ENCODE measurements around the gene NOS1AP. TPM values are rescaled to one million over a fixed set of nuclear protein-coding genes. Genes with fewer than 3 reads are reported as not detected.

The NOS1AP gene
- polyA plus RNA-seq, 3 donors: 0.12 TPM; not detected in 2

DNA sequence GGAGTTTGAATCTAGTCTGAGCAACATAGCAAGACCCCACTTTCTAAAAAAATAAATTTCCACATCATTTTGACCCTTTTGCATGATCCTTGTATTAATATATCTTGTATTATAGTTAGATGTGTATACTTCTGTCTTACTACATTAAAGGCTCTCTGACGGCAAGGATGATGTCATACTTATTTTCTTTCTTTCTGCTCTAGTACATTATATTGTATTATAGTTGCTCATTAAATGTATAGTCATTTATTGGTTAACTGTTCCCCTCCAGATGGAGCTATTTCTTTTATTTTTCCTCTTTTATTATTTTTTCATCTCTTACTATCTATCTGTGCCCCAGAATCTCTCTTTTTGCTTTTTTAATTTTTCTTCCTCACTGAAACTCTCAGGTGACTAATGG, 30.9 kb upstream of the NOS1AP start:
- no peaks in the 10 kb centered on the region for H3K79me2 ChIP-seq (ENCODE audit: insufficient read depth, low read length)
- no peaks in the 10 kb centered on the region for H3K36me3 ChIP-seq (replicated peaks in 1 of 2; ENCODE audit: control insufficient read depth in 1 of 2, insufficient read depth in 2 of 2, low read length in 2 of 2)
- peaks cover 0 to 2% of the 10 kb centered on the region in 2 donors for H3K27me3 ChIP-seq (ENCODE audit: control insufficient read depth in 2 of 2, insufficient read depth in 2 of 2, low read length in 2 of 2)
- H3K4me1 ChIP-seq (ENCODE audit: control insufficient read depth in 1 of 2, insufficient read depth in 2 of 2, low read length in 2 of 2): no peaks in the 10 kb centered on the region
- no peaks in the 10 kb centered on the region for H4K20me1 ChIP-seq (ENCODE audit: insufficient read depth, low read length)
- no peaks in the 10 kb centered on the region for H3K9me3 ChIP-seq (replicated peaks in 1 of 2; ENCODE audit: control insufficient read depth in 1 of 2, insufficient read depth in 1 of 2, low read length in 2 of 2)
- H3K9me3 Mint-ChIP-seq: peaks cover 0 to 7% (median 5%) of the 10 kb centered on the region in 7 donors
- no peak overlapping the region for H3K27ac Mint-ChIP-seq
- DNase-seq: no peak
- intact Hi-C loops (cut with micrococcal nuclease): loop anchor here in 1 of 2 donors (2.0 kb wide), 1 partner anchor 246 kb away; no protein-coding TSS in a partner anchor
- peaks cover 3% of the 10 kb centered on the region for H3K4me1 Mint-ChIP-seq
- H3K27ac ChIP-seq (ENCODE audit: low read depth in 1 of 2, low read length in 2 of 2): no peak overlapping the region
- H2AFZ ChIP-seq (ENCODE audit: insufficient read depth, low read depth, low read length, poor library complexity, severe bottlenecking): no peak overlapping the region
- H3K4me3 ChIP-seq (replicated peaks in 1 of 3; ENCODE audit: low read depth in 2 of 3, low read length in 3 of 3): no peak overlapping the region
- TF ChIP-seq, protein P1, sequence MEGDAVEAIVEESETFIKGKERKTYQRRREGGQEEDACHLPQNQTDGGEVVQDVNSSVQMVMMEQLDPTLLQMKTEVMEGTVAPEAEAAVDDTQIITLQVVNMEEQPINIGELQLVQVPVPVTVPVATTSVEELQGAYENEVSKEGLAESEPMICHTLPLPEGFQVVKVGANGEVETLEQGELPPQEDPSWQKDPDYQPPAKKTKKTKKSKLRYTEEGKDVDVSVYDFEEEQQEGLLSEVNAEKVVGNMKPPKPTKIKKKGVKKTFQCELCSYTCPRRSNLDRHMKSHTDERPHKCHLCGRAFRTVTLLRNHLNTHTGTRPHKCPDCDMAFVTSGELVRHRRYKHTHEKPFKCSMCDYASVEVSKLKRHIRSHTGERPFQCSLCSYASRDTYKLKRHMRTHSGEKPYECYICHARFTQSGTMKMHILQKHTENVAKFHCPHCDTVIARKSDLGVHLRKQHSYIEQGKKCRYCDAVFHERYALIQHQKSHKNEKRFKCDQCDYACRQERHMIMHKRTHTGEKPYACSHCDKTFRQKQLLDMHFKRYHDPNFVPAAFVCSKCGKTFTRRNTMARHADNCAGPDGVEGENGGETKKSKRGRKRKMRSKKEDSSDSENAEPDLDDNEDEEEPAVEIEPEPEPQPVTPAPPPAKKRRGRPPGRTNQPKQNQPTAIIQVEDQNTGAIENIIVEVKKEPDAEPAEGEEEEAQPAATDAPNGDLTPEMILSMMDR (IDR thresholded peaks at IDR 0.05): no peak
- peaks cover 1 to 4% (median 3%) of the 10 kb centered on the region in 3 donors for H3K27me3 Mint-ChIP-seq (ENCODE audit: low read depth in 3 of 3)
- no peak overlapping the region for H3K9ac ChIP-seq (ENCODE audit: insufficient read depth, low read length, poor library complexity, severe bottlenecking)
- no CpG with 5 or more reads among the region's 1 CpG for WGBS (ENCODE audit: insufficient coverage)
- no peak overlapping the region for H3K4me3 Mint-ChIP-seq
- H3K4me2 ChIP-seq (replicated peaks; ENCODE audit: extremely low read depth, low read length, poor library complexity, severe bottlenecking): no peak overlapping the region
- H3K36me3 Mint-ChIP-seq: no peaks in the 10 kb centered on the region

DNA sequence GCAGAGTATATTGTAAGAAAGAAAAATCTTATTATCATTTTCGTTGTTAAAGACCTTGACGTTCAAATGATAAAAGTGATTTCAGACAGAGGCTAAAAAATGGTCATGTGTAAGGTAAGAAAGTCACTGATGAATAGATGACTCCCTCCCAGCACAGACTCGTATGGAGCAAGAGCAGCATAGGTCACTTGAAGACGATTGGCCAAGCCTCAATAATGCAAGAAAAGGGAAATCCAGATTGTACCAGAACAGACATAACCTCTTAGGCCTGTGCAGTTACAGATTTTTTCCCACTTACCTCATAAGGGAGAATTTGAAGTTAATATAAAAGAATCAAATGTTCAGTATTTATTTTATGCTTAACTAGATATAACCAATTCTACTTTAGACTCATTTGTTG, 29.5 kb upstream of the NOS1AP start:
- no CpG with 5 or more reads among the region's 4 CpGs for WGBS (ENCODE audit: insufficient coverage)
- Histone ChIP-seq H3K4me1 (ENCODE audit: control insufficient read depth in 1 of 2, insufficient read depth in 2 of 2, low read length in 2 of 2) (no peaks in the 10 kb centered on the region), H3K27me3 (ENCODE audit: control insufficient read depth in 2 of 2, insufficient read depth in 2 of 2, low read length in 2 of 2) (no peaks in the 10 kb centered on the region), H3K79me2 (ENCODE audit: insufficient read depth, low read length) (no peaks in the 10 kb centered on the region), H3K9ac (ENCODE audit: insufficient read depth, low read length, poor library complexity, severe bottlenecking) (no peak overlapping the region), H2AFZ (ENCODE audit: insufficient read depth, low read depth, low read length, poor library complexity, severe bottlenecking) (no peak overlapping the region), H3K36me3 (replicated peaks in 1 of 2; ENCODE audit: control insufficient read depth in 1 of 2, insufficient read depth in 2 of 2, low read length in 2 of 2) (no peaks in the 10 kb centered on the region), H3K9me3 (replicated peaks in 1 of 2; ENCODE audit: control insufficient read depth in 1 of 2, insufficient read depth in 1 of 2, low read length in 2 of 2) (no peaks in the 10 kb centered on the region), H3K4me2 (replicated peaks; ENCODE audit: extremely low read depth, low read length, poor library complexity, severe bottlenecking) (no peak overlapping the region), H4K20me1 (ENCODE audit: insufficient read depth, low read length) (no peaks in the 10 kb centered on the region), H3K4me3 (replicated peaks in 1 of 3; ENCODE audit: low read depth in 2 of 3, low read length in 3 of 3) (no peak overlapping the region), H3K27ac (ENCODE audit: low read depth in 1 of 2, low read length in 2 of 2) (no peak overlapping the region)
- Mint-ChIP-seq H3K27ac (no peak overlapping the region), H3K27me3 (ENCODE audit: low read depth in 3 of 3) (peaks cover 0 to 3% (median 3%) of the 10 kb centered on the region in 3 donors), H3K4me1 (peaks cover 3% of the 10 kb centered on the region), H3K4me3 (no peak overlapping the region), H3K9me3 (peaks cover 0 to 7% (median 5%) of the 10 kb centered on the region in 7 donors), H3K36me3 (no peaks in the 10 kb centered on the region)
- TF ChIP-seq, protein P1 (IDR thresholded peaks at IDR 0.05): no peak
- intact Hi-C loops (cut with micrococcal nuclease): no loop called here
- peak in 1 of 3 donors; percentile 23 for DNase-seq
